ENCODE data around the gene SMAD3. TPM values are rescaled to one million over a fixed set of nuclear protein-coding genes. Genes with fewer than 3 reads are reported as not detected.

SMAD3 gene
- total and polyA plus RNA-seq, 2 of the 8 experiments (the other 6 are each of a cell fraction or from before 2014, with no cell fraction given) = 10.1 to 12.4 TPM

GRCh38 chr15:67116742-67117141 lies 51.3 kb downstream of the SMAD3 start (continued):
- no peak for TF ChIP-seq PHF8 (conservative IDR thresholded peaks at IDR 0.05; ENCODE audit: low read depth, low read length)
- no peak for TF ChIP-seq SIN3A (conservative IDR thresholded peaks at IDR 0.05 in 1 of 2, IDR thresholded peaks at IDR 0.05 in 1 of 2; ENCODE audit: low read depth in 1 of 2, low read length in 2 of 2)
- TF ChIP-seq RBBP5 (IDR thresholded peaks at IDR 0.05; ENCODE audit: borderline replicate concordance, low read depth, low read length) = no peak
- TF ChIP-seq USF2 (IDR thresholded peaks at IDR 0.05; ENCODE audit: low read length) = no peak
- no peak for TF ChIP-seq NANOG (IDR thresholded peaks at IDR 0.05; ENCODE audit: insufficient read depth, low read depth, low read length, poor library complexity, severe bottlenecking)

All from H1 (cell line).